CD4-positive, alpha-beta T cell treated with Interferon gamma for 1 hour (primary cell): ENCODE results near the gene CADPS2.

Experiments
- DNase-seq: peaks from one replicate; pipeline ENCODE4 v3.0.0-alpha.2; 2020

The CADPS2 gene

DNA sequence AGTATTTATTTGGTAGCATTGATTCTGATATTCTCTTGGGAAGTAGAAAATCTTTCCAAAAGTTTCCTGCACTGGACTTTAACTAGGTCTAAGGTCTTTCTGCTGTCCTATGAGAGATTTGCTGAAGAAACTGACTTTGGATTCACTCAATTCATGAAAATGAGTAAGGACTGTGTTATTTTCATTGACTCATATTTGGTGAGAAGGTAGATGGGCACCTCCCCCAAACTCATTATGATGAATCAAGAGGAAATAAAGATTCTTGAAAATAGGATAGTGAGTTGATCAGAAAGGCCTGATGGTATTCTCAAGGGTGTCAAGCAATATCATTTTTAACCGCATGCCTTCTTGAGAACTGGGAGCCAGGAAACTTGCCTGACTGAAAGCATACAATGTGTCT, 297.6 kb downstream of the CADPS2 start:
- DNase-seq, result no peak

- DNase-seq, result no peak
These were observed 301.5 kb downstream of the CADPS2 start for GRCh38 chr7:122584676-122585251.

GRCh38 chr7:122578350-122578749, 307.9 kb downstream of the CADPS2 start:
- DNase-seq, result no peak

- no peak for DNase-seq
These were observed 308.7 kb downstream of the CADPS2 start for GRCh38 chr7:122577449-122578003.

- DNase-seq, result no peak
These were observed 313.6 kb downstream of the CADPS2 start for GRCh38 chr7:122572706-122573105.

GRCh38 chr7:122561326-122561725, 324.9 kb downstream of the CADPS2 start:
- no peak for DNase-seq

DNA sequence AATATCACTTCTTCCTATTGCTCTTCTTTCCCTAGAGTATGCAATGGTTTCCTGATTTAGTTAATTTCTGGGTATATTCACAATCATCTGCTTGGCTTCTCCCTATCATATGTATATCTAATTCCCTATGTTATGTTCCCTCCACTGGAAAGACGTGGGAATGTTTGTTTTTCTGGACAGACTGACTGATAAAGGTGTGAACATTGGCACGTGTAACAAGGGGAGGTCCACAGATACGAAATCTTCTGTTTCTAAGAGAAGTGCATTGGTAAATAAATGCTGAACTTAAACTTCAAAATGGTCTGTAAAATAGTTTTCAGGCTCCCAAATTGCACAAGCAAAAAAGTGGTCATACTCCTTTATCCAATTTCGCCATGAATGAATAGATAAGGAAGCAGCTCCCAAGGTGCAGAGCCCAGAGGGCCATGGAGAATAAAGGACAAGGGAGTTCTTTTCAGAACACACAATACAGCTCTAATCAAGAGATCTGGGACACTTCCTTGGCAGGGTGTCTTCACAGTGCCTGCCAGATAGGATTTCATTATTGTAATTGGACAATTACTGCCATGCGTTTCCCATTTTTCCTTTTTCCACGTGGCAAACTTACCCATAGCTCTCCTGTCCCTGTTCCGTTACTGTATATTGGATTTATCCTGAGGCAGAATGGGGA, 329.3 kb downstream of the CADPS2 start:
- DNase-seq, result no peak

DNA sequence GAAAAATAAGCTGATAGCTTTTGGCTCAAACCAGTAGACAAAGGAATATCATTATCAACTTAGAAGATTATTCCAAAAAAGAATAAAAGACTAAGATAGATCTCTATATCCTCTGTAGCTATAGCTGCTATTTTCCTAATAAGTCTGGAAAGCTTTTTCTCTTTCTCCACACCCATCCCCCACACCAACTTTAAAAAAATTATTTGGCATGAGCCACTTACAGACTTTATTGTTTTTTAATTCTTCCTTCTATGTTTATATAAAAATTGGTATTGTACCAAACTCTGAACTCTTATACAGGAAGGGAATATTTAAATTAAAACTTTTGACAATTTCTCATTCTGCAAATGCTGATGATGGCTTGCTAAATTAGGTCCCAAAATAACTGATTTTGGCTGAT, 330.0 kb downstream of the CADPS2 start:
- no peak for DNase-seq

- no peak for DNase-seq
These were observed 332.5 kb downstream of the CADPS2 start for GRCh38 chr7:122553761-122554160.

DNA sequence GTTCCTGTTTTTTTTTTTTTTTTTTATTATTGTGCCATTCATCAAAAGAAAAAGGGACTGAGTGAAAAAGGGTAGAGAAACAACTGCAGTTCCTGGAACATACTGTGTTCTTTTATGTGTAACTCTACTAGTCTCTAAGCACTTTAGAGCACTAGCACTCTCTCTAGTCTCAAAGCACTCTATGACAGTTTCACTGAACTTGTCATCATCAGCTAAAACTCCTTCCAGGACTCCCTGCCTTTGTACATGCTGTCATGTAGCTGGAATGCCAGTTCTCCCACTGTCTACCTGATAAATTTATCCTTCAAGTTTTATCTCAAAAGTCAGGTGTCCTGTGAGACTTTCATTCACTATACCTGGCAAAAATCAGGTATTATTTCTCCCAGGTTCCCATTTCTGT, 333.5 kb downstream of the CADPS2 start:
- no peak for DNase-seq

GRCh38 chr7:122550545-122550944, 335.7 kb downstream of the CADPS2 start:
- DNase-seq, result no peak

DNA sequence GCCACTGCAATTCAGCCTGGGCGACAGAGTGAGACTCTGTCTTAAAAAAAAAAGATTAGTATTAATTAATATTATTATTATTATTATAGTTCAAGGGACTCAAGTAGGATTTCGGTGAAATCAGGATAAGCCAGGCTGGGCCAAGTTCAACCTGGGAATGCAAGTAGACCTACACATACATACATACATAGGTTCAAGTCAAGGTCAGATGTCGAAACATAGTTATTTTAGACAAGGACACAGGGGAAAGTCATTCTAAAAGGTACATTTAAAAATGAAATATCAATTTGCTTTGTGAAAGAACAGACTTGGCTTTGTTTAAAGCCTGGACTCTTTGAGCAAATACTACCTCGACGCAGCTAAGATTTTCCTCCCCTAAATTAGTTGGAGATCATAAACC, 336.7 kb downstream of the CADPS2 start:
- DNase-seq, result no peak

DNA sequence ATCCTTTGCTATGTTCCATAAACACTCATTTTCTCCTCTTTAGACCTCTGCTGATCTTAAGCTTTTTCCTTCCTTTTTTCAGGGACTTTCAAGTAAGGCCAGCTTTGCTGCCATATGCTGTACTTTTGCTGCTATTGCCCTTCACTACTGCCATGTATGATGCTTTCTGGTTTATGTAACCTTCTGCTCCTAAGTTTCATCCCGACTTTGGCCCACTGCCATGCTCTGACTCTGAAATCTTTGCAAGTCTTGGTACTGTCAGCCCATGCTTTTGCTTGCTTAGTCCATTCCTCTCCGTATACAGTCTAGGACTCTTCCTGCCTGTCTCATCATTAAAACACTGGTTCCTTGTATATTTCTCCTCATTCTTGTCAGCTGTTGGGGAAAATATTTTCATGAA, 339.8 kb downstream of the CADPS2 start:
- no peak for DNase-seq

- no peak for DNase-seq
These were observed 341.8 kb downstream of the CADPS2 start for GRCh38 chr7:122544463-122544862.

DNA sequence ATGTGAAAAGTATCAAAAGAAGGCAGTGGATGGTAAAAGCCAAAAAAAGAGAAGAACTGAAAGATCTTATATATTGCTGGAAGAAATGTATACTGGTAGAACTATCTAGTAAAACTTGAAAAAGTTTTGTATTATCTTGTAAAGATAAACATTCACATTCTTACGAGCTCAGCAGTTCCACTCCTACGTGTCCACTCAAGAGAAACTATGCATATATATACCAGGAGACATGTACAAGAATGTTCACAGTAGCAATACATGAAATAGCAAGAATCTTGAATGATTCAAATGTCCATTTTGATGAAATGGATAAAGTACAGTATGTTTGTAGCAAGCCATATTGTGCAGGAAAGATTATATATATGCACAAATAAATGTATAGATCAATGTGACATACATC, 342.4 kb downstream of the CADPS2 start:
- DNase-seq, result no peak

DNA sequence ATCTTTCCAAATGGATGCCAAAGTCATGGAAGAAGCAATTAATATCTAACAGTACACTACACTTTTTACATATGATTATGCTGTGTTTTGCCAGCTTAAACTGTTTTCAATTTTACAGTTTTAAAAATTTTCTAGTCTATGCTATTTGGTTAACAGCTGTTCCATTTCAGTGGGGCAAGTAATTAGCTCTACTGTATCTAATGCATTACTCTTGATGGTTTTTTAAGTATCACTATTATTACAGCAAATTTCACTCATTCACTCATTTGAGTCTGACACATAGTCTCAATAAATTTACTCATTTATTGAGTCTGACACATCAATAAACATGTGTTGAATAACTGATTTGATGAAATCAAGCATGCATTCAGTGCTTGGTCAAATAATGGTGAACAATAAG, 343.1 kb downstream of the CADPS2 start:
- DNase-seq, result no peak

- DNase-seq, result no peak
These were observed 351.2 kb downstream of the CADPS2 start for GRCh38 chr7:122535086-122535485.

GRCh38 chr7:122532406-122533269, 353.6 kb downstream of the CADPS2 start:
- DNase-seq, result no peak

- no peak for DNase-seq
These were observed 357.3 kb downstream of the CADPS2 start for GRCh38 chr7:122528879-122529481.

DNA sequence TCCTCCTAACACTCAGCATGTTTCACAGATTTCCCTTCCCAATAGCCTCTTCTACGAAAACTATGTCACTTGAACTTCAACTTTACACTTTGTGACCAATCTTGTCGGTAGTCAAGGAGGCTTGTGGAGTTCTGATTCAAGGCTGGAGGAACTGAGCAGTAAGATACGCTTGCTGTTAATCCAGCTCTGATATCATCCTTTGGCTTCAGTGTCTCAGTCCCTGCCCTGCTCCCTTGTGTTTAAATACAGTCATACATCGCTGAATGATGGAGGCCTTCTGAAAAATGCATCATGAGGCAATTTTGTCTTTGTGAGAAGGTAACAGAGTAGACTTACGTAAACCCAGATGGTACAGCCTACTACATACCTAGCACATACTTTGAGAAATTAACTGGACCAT, 360.9 kb downstream of the CADPS2 start:
- DNase-seq, result no peak

DNA sequence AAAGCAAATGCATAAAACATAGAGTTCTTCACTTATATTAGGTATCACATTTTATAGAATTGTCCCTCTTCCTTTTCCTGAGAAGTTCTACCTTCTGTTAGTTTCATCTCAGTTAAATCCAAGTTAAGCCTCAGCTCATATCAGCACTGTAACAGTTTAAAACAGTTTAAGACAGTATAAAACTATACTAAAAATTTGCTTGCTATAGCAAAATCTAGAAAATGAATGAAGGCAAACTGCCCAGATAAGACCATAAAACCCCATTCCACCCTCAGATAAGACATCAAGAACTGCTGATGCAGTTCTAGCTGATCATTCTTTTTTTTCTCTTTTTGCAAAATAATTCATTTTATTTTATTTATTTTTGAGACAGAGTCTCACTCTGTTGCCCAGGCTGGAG, 364.5 kb downstream of the CADPS2 start:
- no peak for DNase-seq

DNA sequence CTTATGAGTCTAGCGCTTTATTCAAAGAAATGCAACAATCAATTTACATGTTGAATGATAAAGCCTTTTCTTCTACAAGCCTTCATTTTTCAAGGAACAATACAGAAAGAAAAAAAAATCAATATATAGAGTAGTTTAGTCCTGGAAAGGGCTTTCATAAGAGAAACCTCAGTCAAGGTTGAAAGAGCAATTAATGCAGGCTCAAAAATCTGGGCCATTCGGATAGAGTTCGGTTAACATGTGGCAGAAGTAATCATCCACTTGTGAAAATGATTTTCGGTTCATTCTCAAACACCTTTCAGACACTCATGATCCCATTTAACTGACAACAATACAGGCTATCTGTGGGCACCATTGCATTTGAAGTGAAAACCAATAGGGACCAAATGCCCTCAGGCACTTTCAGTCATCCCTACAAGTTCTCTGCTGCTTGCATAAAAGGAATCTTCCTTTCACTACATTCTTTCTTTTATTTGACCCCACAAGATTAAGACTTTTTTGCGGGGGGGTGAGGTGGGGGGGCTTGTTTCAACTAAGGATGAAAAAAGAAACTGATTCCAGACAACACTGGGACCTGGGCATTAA, 365.2 kb downstream of the CADPS2 start:
- no peak for DNase-seq

DNA sequence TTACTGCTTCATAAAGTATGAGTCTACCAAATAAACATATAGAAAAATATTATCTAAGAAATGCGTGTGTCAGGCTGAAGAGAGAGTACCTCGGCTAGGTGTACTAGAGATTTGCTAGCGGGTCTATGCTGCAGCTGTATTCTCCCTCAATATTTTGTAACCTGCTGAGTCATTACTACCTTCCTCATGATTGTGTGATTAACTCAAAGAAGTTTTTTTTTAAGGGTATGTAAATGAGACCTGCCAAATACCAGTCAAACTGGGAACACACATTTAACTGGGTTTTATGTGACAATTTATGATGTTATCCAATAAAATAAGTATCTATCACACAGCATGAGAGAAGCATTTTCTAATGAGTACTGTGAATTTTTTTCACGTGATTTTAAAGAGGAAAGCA, 367.8 kb downstream of the CADPS2 start:
- DNase-seq, result no peak
